ENCODE data around the gene ATP10A. TPM values are rescaled to one million over a fixed set of nuclear protein-coding genes. Genes with fewer than 3 reads are reported as not detected.
"Not testable (repeated sequence)": the region's sequence is repeated elsewhere in the genome, so short reads cannot be mapped to it uniquely, and the experiment has no call there.

Gene ATP10A
- total RNA-seq, 1 donor from 2014 or later = 0.26 TPM

DNA sequence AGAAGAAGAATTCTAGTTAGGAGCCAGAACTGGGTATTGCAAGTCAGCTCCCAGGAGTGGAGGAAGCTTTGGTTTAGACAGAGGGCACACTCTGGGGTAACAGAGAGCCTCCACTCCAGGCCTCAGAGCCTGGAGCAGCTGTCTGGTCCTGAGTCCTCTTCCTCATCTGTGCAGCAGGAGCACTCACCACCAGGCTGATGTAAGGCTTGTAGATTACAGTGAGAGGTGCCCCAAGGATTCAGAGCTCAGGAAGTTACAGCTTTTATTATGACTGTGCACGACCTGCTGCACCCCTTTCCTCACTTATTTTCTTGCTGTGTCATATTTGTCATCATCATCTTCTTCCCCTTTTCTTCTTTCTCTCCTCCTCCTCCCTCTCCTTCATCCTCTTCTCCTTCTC is 210.4 kb downstream of the ATP10A start:
- TF ChIP-seq, protein P1, sequence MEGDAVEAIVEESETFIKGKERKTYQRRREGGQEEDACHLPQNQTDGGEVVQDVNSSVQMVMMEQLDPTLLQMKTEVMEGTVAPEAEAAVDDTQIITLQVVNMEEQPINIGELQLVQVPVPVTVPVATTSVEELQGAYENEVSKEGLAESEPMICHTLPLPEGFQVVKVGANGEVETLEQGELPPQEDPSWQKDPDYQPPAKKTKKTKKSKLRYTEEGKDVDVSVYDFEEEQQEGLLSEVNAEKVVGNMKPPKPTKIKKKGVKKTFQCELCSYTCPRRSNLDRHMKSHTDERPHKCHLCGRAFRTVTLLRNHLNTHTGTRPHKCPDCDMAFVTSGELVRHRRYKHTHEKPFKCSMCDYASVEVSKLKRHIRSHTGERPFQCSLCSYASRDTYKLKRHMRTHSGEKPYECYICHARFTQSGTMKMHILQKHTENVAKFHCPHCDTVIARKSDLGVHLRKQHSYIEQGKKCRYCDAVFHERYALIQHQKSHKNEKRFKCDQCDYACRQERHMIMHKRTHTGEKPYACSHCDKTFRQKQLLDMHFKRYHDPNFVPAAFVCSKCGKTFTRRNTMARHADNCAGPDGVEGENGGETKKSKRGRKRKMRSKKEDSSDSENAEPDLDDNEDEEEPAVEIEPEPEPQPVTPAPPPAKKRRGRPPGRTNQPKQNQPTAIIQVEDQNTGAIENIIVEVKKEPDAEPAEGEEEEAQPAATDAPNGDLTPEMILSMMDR (IDR thresholded peaks at IDR 0.05; ENCODE audit: insufficient read depth, low read length, severe bottlenecking) = no peak
- Histone ChIP-seq H3K36me3 (ENCODE audit: control insufficient read depth, insufficient read depth, low read length) (no peaks in the 10 kb centered on the region), H3K4me3 (ENCODE audit: low read depth, low read length) (no peak overlapping the region), H3K27me3 (ENCODE audit: control insufficient read depth, insufficient read depth, low read length) (no peaks in the 10 kb centered on the region)
- no peak for DNase-seq (ENCODE audit: low read depth)
- no peak for FAIRE-seq

DNA sequence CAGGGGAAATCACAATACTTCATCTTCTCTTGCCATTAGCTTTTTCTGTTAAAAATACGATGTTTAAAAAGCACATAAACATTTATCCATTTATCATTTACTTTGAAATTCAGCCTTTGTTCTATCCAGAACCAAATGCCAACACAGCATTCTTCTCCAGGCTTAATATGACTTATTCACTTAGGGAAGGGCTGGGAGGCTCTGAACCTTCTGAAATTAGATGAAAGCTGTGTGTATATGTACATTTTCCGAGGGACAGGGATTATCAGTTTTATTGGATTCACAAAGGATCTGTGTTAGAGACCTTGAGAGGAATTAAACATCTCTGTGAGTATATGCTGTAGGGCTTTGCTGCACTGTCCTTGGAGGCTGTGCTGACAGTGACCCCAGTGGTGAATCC is 213.7 kb downstream of the ATP10A start:
- H3K27me3 ChIP-seq (ENCODE audit: control insufficient read depth, insufficient read depth, low read length) = no peaks in the 10 kb centered on the region
- no peak for FAIRE-seq
- no peak for DNase-seq (ENCODE audit: low read depth)
- H3K4me3 ChIP-seq (ENCODE audit: low read depth, low read length) = no peak overlapping the region
- TF ChIP-seq, protein P1 (IDR thresholded peaks at IDR 0.05; ENCODE audit: insufficient read depth, low read length, severe bottlenecking) = no peak
- no peaks in the 10 kb centered on the region for H3K36me3 ChIP-seq (ENCODE audit: control insufficient read depth, insufficient read depth, low read length)

DNA sequence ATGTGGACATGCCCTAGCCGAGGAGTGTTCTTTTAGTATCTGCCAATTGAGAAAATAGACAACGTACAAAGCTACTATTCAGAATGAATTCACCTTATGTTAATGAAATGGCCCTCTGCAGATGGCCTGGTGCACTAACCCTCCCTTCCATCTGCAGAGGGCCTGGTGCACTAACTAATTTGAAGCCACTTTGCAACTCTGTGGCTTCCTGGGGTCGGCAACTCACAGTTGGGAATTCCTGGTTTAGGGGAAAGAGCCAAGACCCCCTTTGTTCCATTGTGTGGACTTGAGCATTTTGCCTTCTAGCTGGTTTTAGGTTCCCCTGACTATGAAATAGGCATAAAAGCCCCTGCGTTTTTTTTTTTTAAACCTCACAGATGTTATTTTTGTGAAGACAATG is 220.0 kb downstream of the ATP10A start:
- DNase-seq (ENCODE audit: low read depth) = no peak
- TF ChIP-seq, protein P1 (IDR thresholded peaks at IDR 0.05; ENCODE audit: insufficient read depth, low read length, severe bottlenecking) = no peak
- Histone ChIP-seq H3K4me3 (ENCODE audit: low read depth, low read length) (no peak overlapping the region), H3K36me3 (ENCODE audit: control insufficient read depth, insufficient read depth, low read length) (no peaks in the 10 kb centered on the region), H3K27me3 (ENCODE audit: control insufficient read depth, insufficient read depth, low read length) (no peaks in the 10 kb centered on the region)
- no peak for FAIRE-seq

DNA sequence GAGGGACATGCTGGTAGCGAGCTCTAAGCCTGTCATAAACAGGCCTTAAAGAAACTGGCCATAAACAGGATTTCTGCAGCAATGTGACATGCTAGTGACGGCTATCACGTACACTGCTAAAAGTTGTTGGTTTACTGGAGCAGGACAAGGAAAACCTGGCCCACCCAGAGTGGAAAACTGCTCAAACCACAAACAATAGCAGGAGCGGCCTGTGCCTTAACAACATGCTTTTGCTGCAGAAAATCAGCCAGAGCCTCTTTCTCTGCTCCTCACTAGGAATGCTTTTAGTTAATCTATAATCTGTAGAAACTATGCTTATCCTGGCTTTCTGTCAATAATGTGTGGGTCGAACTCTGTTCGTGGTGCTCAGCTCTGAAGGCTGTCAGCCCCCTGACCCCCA is 221.4 kb downstream of the ATP10A start:
- DNase-seq (ENCODE audit: low read depth) (no peak), FAIRE-seq (no peak)
- Histone ChIP-seq H3K4me3 (ENCODE audit: low read depth, low read length) (no peak overlapping the region), H3K27me3 (ENCODE audit: control insufficient read depth, insufficient read depth, low read length) (no peaks in the 10 kb centered on the region), H3K36me3 (ENCODE audit: control insufficient read depth, insufficient read depth, low read length) (no peaks in the 10 kb centered on the region)
- TF ChIP-seq, protein P1 (IDR thresholded peaks at IDR 0.05; ENCODE audit: insufficient read depth, low read length, severe bottlenecking) = no peak

DNA sequence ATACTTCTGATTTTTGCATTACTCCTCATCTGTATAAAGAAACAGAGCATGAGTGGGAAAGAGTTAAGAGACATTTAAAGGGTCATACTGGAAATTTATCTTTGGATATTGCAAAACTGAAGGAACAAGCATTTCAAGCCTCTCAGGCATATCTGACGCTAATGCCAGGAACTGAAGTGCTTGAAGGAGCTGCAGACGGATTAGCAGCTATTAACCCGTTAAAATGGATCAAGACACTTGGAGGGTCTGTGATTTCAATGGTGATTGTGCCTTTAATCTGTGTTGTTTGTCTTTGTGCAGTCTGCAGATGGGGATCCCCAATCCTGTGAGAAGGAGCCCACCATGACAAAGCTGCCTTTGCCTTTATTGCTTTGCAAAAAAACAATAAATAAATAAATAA is 221.8 kb downstream of the ATP10A start:
- DNase-seq (ENCODE audit: low read depth) = no peak
- TF ChIP-seq, protein P1 (IDR thresholded peaks at IDR 0.05; ENCODE audit: insufficient read depth, low read length, severe bottlenecking) = no peak
- no peak for FAIRE-seq
- Histone ChIP-seq H3K4me3 (ENCODE audit: low read depth, low read length) (no peak overlapping the region), H3K27me3 (ENCODE audit: control insufficient read depth, insufficient read depth, low read length) (no peaks in the 10 kb centered on the region), H3K36me3 (ENCODE audit: control insufficient read depth, insufficient read depth, low read length) (no peaks in the 10 kb centered on the region)

DNA sequence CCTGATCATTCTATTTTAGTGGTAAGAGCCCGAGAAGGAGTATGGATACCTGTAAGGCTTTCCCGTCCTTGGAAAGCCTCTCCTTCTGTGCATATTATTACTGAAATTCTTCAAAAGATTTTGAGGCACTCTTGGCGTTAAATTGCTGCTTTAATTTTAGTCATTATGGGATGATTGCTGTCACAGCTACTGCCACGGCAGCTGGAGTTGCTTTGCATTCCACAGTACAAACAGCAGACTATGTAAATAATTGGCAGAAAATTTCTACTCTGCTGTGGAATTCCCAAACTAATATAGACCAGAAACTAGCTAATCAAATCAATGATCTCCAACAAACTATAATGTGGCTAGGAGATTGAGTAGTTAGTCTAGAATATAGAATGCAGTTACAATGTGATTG is 222.2 kb downstream of the ATP10A start:
- H3K27me3 ChIP-seq (ENCODE audit: control insufficient read depth, insufficient read depth, low read length); DNase-seq (ENCODE audit: low read depth); H3K36me3 ChIP-seq (ENCODE audit: control insufficient read depth, insufficient read depth, low read length); H3K4me3 ChIP-seq (ENCODE audit: low read depth, low read length); FAIRE-seq: not testable (repeated sequence)

Data from bronchial epithelial cell (primary cell).